ENCODE results near the gene KLHL29.

KLHL29 gene

DNA sequence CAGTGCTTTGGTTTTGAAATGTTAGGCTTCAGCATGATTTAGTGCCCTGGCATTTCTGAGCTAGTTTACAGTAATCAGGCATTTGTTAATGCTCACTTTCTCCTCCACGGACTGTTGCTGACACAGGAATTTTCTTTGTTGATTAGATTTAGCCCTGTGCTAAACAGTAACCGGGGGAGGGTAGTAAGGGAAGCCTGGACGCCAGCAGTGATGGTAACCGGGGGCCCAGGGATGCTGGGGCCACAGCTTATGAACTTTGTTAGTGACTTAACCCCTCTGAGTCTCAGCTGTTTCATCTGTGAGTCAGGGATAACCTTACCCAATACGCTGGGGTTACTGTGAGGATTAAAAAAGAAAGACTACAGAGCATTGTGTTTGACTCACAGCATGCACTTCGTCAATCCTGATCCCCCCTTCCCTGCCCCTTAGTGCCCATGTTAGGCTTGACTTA is 33.5 kb downstream of the KLHL29 start:
- Mint-ChIP-seq H3K4me1 (ENCODE audit: low read depth) (no peaks in the 10 kb centered on the region), H3K36me3 (ENCODE audit: low read depth) (no peaks in the 10 kb centered on the region), H3K4me3 (no peak overlapping the region), H3K27me3 (ENCODE audit: low read depth) (peaks cover 16% of the 10 kb centered on the region), H3K27ac (no peak overlapping the region), H3K9me3 (no peaks in the 10 kb centered on the region)

DNA sequence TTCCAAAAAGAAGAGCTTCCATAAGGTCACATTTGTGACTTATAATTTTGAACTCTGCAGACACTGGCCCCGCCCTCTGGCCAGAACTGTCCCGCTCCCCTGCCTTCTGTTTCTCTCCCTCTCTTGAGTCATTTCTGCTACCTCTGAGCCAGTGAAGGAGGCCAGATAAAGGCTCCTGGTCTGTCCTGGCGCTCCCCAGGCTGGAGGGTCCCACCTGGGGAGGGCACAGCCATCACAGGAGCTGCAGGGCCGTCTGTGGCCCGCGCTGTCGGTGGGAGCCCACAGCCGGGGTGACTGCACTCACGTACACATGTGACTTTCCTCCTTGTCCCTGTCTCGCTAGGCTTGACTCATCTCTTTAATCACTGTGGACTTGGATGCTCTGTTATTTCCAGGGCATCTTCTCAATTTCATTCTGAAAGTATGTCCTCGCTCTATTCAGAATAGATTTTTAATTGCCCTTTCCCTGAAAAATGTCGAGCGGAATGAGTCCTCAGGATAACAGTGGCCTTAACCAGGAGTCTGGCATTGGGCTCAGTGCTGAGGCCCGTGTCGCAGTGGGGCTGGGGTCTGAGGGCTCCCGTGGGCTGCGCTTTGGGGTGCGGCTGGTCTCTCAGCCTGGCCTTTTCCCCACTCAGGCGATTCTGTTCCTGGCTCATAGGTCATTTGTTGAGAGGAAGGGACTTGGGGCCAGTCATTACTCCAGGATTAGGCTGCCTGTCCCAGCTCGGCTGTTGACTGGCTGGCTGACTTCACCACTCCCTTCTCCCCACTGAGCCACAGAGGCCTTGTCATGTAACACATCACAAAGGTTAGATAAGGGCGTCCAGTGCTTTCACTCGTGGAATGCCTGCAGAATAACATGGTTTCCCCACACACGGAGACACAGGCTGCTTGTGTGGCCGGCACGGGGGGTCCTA is 34.5 kb downstream of the KLHL29 start:
- Mint-ChIP-seq H3K4me3 (no peak overlapping the region), H3K4me1 (ENCODE audit: low read depth) (no peaks in the 10 kb centered on the region), H3K27ac (no peak overlapping the region), H3K27me3 (ENCODE audit: low read depth) (peaks cover 16% of the 10 kb centered on the region), H3K9me3 (no peaks in the 10 kb centered on the region), H3K36me3 (ENCODE audit: low read depth) (no peaks in the 10 kb centered on the region)

DNA sequence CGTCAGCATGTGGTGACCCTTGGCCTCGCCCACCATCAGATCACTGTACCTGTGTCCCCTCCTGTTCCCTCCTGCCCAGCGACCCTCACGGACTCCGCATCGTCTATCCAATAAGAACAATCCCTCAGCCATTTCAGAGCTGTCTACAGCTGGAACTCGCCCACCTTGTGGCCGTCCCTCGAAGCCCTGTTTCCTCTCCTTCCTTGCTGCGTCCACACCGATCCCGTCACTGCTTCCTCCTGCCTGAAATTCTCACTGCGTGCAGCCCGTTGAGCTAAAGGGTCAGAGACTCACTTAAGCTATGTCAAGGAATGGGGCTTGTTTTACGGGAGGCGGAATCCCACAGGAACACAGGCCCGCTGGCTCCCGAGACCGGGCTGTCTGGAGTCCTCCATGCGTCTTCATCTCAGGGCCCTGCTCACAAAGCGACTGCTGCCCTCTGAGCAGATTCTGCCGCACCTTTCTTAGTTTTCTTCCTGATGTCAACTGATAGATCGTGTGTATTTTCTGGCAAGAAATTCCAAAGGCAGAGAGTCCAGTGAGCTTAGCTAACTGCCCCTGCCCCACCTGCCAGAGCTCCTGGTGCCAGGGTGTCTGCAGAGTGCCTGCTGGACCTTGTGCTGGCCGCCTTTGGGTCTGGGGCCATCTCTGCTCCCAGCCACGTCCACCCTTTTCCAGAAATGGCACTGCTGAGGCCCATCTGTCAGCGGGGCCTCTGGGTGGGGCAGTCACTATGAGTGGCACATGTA is 35.3 kb downstream of the KLHL29 start:
- H3K4me3 Mint-ChIP-seq = no peak overlapping the region
- no peaks in the 10 kb centered on the region for H3K9me3 Mint-ChIP-seq
- H3K27me3 Mint-ChIP-seq (ENCODE audit: low read depth) = peaks cover 13% of the 10 kb centered on the region
- H3K27ac Mint-ChIP-seq = no peak overlapping the region
- no peaks in the 10 kb centered on the region for H3K4me1 Mint-ChIP-seq (ENCODE audit: low read depth)
- no peaks in the 10 kb centered on the region for H3K36me3 Mint-ChIP-seq (ENCODE audit: low read depth)

DNA sequence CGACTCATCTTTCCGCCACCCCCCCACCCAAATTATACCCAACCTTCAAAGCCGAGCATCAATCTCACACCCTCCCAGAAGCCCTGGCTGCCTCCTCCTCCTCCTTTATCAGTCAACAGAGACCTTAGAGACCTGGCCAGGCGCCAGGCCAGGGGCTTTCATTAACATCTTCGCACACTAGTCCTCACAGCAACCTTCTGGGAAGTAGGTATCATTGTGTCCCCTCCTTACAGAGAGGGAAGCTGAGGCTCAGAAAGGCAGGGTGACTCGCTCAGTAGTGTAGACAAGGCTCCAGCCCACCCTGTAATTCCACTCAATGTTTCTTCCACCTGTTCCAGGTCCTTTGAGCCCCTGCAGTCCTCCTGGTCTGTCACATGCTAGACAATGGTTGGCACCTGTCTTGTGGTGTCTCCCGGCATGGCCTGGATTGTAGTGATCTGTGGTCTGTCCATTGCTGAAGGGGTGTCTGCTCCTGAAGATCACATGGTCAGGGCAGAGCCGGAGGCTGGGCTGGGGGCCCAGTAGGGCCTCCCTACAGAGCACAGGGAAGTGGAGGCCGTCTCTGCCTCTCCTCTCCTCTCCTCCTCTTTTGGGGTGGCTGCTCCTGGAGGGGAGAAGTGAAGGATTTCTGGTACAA is 36.0 kb downstream of the KLHL29 start:
- no peaks in the 10 kb centered on the region for H3K36me3 Mint-ChIP-seq (ENCODE audit: low read depth)
- H3K27me3 Mint-ChIP-seq (ENCODE audit: low read depth) = peaks cover 12% of the 10 kb centered on the region
- H3K27ac Mint-ChIP-seq = no peak overlapping the region
- H3K4me1 Mint-ChIP-seq (ENCODE audit: low read depth) = no peaks in the 10 kb centered on the region
- no peaks in the 10 kb centered on the region for H3K9me3 Mint-ChIP-seq
- no peak overlapping the region for H3K4me3 Mint-ChIP-seq

DNA sequence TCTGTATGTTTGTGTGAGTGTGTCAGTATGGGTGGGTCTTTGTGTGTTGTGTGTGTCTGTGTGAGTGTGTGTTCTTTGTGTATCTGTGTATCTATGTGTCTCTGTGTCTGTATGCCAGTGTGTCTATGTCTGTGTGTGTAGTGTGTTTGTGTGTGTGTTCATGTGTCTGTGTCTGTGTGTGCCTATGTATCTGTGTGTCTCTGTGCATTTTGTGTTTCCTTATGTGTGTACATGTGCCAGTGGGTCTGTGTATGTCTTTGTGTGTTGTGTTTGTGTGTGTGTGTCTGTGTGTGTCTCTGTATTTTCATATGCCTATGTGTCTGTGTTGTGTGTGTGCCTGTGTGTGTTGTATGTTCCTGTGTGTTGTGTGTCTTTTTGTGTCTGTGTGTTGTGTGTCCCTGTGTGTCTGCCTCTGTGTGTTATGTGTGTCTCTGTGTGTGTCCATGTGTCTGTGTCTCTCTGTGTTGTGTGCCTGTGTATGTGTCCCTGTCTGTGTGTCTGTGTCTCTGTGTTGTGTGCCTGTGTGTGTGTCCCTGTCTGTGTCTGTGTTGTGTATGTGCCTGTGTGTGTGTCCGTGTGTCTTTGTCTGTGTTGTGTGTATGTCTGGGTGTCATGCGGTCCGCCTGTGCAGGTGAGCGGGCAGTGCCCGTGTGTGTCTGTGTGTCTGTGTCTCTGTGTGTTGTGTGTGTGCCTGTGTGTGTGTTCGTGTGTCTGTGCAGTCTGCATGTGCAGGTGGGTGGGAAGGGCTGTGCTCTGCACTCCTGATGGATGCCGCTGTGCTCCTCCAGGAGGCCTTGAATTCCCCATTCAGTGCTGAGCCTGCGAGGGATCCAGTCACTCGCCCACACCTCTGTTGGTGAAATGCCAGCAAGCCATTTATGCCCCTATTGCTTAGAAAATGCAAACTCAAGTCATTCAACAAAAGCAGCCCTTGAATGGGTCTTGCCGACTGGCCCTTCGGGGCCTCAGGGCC is 37.4 kb downstream of the KLHL29 start:
- Mint-ChIP-seq H3K27ac (no peak overlapping the region), H3K9me3 (no peaks in the 10 kb centered on the region), H3K36me3 (ENCODE audit: low read depth) (no peaks in the 10 kb centered on the region), H3K4me3 (no peak overlapping the region), H3K27me3 (ENCODE audit: low read depth) (no peaks in the 10 kb centered on the region), H3K4me1 (ENCODE audit: low read depth) (no peaks in the 10 kb centered on the region)

DNA sequence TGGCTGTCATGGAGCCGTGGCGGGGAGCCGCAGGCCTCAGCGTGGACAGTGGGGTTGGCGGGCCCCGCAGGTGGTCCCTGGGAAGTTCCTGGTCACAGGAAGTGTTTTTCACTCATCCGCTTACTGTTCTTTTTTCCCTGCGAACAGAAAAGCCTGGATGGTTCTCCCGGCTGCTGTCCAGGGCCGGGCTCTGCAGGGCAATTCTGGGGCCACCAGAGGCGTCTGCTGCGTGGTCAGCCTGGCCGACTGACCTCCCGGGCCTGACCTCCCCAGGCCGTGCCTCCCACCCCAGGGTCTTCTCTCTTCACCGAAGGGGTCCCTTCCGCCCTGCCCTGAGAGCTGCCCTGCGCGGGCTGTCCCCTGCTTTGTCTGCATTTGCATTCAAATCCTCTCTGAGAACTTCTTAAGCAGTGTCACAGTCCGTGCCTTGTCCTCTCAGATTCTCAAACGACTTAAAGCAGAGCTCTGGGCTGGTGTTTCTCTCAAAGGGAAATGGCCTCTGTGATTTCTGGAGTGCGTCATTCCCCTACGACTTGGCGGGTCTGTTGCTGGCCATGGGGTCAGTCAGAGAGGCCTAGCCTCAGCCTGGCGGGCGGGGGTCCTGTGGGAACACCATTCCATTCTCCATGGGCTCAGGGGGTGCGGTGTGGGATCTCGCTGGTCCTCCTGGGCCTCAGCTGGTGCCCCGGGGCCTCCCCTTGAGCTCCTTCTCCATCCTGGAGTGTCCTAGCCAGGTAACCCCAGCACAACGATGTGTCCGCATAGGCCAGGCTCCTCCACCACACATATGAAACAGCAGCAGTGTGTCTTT is 38.3 kb downstream of the KLHL29 start:
- Mint-ChIP-seq H3K9me3 (no peaks in the 10 kb centered on the region), H3K36me3 (ENCODE audit: low read depth) (no peaks in the 10 kb centered on the region), H3K27me3 (ENCODE audit: low read depth) (no peaks in the 10 kb centered on the region), H3K4me1 (ENCODE audit: low read depth) (no peaks in the 10 kb centered on the region), H3K27ac (no peak overlapping the region), H3K4me3 (no peak overlapping the region)

DNA sequence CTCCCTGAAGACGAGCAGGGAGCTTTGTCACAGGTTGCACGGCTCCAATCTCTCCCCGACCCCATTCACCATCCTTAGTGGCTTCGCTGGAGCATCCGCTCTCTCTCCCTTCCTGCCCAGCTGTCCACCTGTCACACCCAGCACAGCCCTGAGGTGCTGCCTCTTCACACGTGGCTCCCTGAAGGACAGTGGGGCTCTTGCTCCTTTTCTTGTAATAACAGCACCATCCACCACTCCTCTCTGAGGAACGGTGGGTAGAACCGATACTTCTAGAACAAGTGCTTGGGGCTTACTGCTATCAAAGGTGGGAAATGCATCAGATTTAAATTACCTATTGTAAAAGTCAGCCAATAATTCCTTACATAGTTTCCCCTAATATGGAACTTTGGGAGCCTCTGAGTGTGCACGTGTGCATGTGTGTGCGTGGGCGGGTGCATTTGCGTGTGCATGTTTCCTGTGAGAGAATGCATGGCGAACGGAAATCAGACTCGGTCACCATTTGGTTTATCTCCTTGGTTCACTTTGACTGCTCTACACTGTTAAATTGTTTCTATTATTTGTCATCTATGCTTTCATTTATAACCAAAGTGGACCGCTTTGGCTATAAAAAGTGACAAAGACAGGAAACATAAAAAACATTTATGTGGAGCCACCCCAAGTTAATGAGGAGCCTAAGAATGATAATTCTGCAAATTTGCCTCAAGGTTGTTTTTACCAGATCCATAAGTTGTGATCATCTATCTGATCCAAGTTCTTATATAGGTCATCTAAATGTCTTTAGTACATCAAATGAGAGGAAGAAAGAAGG is 39.1 kb downstream of the KLHL29 start:
- H3K36me3 Mint-ChIP-seq (ENCODE audit: low read depth) = no peaks in the 10 kb centered on the region
- no peaks in the 10 kb centered on the region for H3K4me1 Mint-ChIP-seq (ENCODE audit: low read depth)
- no peak overlapping the region for H3K4me3 Mint-ChIP-seq
- no peaks in the 10 kb centered on the region for H3K27me3 Mint-ChIP-seq (ENCODE audit: low read depth)
- H3K27ac Mint-ChIP-seq = no peak overlapping the region
- no peaks in the 10 kb centered on the region for H3K9me3 Mint-ChIP-seq

DNA sequence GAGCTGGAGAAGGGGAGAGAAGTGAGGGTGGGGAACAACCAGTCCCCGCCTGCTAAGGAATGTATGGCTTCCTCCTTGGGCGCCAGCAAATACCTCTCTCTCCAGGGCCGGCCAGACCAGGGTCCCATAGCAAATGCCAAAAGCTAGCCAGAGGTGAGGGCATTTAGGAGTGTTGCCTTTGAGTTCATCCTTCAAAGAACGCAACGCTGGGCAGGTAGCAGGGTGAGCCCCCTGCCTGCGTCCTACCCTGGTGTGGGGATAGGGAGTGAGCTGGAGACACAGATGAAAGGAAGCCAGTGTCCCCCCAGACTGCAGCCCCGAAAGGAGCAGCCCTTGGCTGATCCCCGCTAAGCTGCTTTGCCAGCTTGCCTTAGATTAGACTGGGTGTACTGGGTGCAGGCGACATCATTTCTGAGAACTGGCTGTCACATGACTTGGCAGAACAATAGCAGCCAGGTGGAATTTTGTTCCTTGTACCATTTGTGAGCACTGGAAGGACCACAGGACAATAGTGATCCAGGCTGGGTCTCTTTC is 40.4 kb downstream of the KLHL29 start:
- H3K27me3 Mint-ChIP-seq (ENCODE audit: low read depth) = peaks cover 2% of the 10 kb centered on the region
- no peaks in the 10 kb centered on the region for H3K36me3 Mint-ChIP-seq (ENCODE audit: low read depth)
- H3K4me1 Mint-ChIP-seq (ENCODE audit: low read depth) = no peaks in the 10 kb centered on the region
- no peak overlapping the region for H3K27ac Mint-ChIP-seq
- no peak overlapping the region for H3K4me3 Mint-ChIP-seq
- H3K9me3 Mint-ChIP-seq = no peaks in the 10 kb centered on the region

DNA sequence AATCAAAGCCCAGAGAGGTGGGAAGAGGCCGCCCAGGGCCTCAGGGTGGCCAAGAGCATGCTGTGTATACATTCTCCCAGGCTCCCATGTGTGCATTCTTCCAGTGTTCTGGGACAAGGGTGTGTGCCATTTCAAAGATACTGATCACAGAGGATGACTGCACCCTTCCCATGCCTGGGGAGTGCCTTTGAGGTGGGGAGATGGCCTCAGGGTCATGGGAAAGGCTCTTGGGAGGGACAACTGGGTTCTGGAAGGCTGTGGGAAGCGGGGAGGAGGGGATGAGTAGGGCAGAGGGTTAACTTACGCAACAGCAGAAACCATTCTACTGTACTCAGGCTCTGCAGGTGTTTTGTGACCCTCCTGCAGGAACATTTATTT is 40.9 kb downstream of the KLHL29 start:
- H3K27ac Mint-ChIP-seq = no peak overlapping the region
- H3K36me3 Mint-ChIP-seq (ENCODE audit: low read depth) = no peaks in the 10 kb centered on the region
- H3K9me3 Mint-ChIP-seq = no peaks in the 10 kb centered on the region
- H3K4me1 Mint-ChIP-seq (ENCODE audit: low read depth) = no peaks in the 10 kb centered on the region
- peaks cover 7% of the 10 kb centered on the region for H3K27me3 Mint-ChIP-seq (ENCODE audit: low read depth)
- H3K4me3 Mint-ChIP-seq = no peak overlapping the region

DNA sequence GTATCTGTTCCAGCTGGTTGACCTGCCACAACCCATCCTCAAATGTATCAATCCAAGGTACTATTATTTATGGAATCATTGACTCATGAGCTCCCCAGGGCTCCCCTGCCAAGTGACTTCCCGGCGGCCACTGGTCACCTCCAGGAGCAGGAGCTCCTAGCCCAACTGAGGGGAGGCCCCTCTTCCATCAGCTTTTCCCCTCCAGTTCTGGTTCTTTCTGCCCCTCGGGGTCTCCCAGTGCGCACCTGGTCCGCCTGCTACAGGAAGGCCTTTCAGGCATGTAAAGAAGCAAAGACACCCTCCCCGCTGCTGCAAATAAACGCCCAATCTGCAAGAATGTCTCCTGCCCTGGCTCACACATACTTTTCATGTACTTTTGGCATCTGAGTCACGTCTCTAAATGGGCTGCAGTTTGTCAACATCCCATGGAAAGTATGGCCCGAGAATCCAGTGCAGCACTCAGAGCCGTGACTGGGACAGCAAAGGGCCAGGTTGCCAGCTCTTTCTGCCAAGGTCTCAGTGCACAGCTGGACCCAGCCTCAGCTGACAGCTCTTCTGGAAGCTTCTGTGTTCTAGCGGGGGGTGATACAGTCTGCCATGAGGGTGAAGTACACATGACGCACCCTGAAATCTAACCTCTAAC is 41.4 kb downstream of the KLHL29 start:
- Mint-ChIP-seq H3K27me3 (ENCODE audit: low read depth) (peaks cover 9% of the 10 kb centered on the region), H3K4me3 (no peak overlapping the region), H3K9me3 (no peaks in the 10 kb centered on the region), H3K4me1 (ENCODE audit: low read depth) (no peaks in the 10 kb centered on the region), H3K27ac (no peak overlapping the region), H3K36me3 (ENCODE audit: low read depth) (no peaks in the 10 kb centered on the region)

DNA sequence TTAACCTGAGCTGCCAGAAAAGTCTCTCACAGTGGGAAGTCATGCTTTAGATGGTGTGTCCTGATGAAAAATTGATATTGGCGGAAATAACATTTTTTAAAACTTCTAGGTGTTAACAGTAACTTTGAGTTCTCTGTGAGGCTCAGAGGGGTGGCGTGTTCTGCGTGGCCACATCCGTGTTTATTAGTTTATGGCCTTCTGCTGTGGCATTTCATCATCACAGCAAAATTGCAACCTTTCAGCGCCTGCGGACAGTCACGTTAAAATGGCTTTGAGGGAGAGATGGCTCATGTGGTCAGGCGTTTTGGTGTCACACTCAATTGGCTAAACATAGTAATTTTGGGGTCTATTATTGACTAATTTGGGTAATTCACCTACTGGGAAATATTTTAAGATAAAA is 42.4 kb downstream of the KLHL29 start:
- Mint-ChIP-seq H3K27ac (no peak overlapping the region), H3K36me3 (ENCODE audit: low read depth) (no peaks in the 10 kb centered on the region), H3K27me3 (ENCODE audit: low read depth) (peaks cover 9% of the 10 kb centered on the region), H3K4me3 (no peak overlapping the region), H3K9me3 (no peaks in the 10 kb centered on the region), H3K4me1 (ENCODE audit: low read depth) (no peaks in the 10 kb centered on the region)

DNA sequence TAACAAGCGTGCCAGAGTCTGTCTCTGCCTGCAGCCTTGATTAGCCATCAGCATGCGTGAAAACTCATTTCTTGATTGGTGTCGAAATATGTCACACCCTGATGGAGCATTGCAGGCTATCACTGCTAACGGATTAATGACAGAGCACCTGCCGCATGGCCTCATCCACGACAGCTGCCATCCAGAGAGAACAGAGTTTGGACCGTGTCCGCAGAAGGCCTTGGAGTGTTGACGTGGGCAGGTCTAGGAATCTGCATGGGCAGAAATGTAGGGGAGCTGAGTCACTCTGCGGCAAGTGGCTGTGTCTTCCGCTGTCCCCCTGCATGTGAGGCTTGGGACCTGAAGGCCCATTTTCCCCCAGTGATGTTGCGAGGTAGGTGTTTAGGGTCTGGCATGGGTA is 43.0 kb downstream of the KLHL29 start:
- Mint-ChIP-seq H3K36me3 (ENCODE audit: low read depth) (no peaks in the 10 kb centered on the region), H3K27ac (no peak overlapping the region), H3K27me3 (ENCODE audit: low read depth) (peaks cover 13% of the 10 kb centered on the region), H3K9me3 (no peaks in the 10 kb centered on the region), H3K4me1 (ENCODE audit: low read depth) (no peaks in the 10 kb centered on the region), H3K4me3 (no peak overlapping the region)
